Naive thymus-derived CD8-positive, alpha-beta T cell (primary cell): Measurements from ENCODE around the gene KRT28. TPM values are rescaled to one million over a fixed set of nuclear protein-coding genes. Genes with fewer than 3 reads are reported as not detected.
"Not testable (repeated sequence)": the region's sequence is repeated elsewhere in the genome, so short reads cannot be mapped to it uniquely, and the experiment has no call there.

Experiments used
- ATAC-seq, 2 donors: fragments of 150-1000 bp; cut with Tn5 transposase in 1 of 2; sonication (Bioruptor Pico), chemical (Tn5 transposase) in 1 of 2; 1 replicate in 1 of 2; 2 replicates in 1 of 2; pipeline ENCODE4 v1.10.0; 2021; ENCODE audit warnings: mild to moderate bottlenecking in 2 of 2, moderate library complexity in 2 of 2
- POLR2A ChIA-PET: fragments of 350-600 bp; sonication (Branson Sonifier 250); formaldehyde crosslinking; loops from one replicate; lab custom pipeline; 2021; ENCODE audit warnings: antibody characterized with exemption; lab: Charles Lee
- DNase-seq, 10 donors: peaks; one replicate each; pipeline versions ENCODE4 v3.0.0 to v3.0.0-alpha.2; 2020 to 2022
- H3K27ac Mint-ChIP-seq, 10 donors: one replicate each; pipeline ENCODE4 v1.8.0; 2020 to 2022; ENCODE audit warnings: mild to moderate bottlenecking in 10 of 10, mixed read lengths in 10 of 10, moderate library complexity in 4 of 10, inconsistent platforms in 1 of 10
- H3K27me3 Mint-ChIP-seq, 5 donors: one replicate each; pipeline ENCODE4 v1.8.0; 2021 to 2022; ENCODE audit warnings: mixed read lengths in 5 of 5
- H3K36me3 Mint-ChIP-seq, 3 donors: one replicate each; pipeline ENCODE4 v1.8.0; 2020 to 2022; ENCODE audit warnings: mixed read lengths in 3 of 3, mild to moderate bottlenecking in 2 of 3, inconsistent platforms in 1 of 3
- H3K4me1 Mint-ChIP-seq, 4 donors: one replicate each; pipeline ENCODE4 v1.8.0; 2021 to 2022; ENCODE audit warnings: mixed read lengths in 4 of 4
- H3K4me3 Mint-ChIP-seq, 10 donors: one replicate each; pipeline ENCODE4 v1.8.0; 2020 to 2022; ENCODE audit warnings: mild to moderate bottlenecking in 10 of 10, mixed read lengths in 10 of 10, moderate library complexity in 6 of 10, inconsistent platforms in 1 of 10
- H3K9me3 Mint-ChIP-seq, 9 donors: one replicate each; pipeline ENCODE4 v1.8.0; 2020 to 2022; ENCODE audit warnings: mixed read lengths in 9 of 9, mild to moderate bottlenecking in 3 of 9, inconsistent platforms in 1 of 9, moderate library complexity in 1 of 9
- polyA plus RNA-seq, 3 donors: library from polyadenylated mRNA; unstranded; fragments of 300-500 nt; fragmentation: Illumina TruSeq; gene quantifications; one replicate each; pipeline ENCODE4 v1.2.3, GENCODE V29; 2021
- total RNA-seq, 8 experiments: library from RNA in 2 of 8; stranded (reverse) in 2 of 8; gene quantifications; one replicate each; pipeline ENCODE4 v1.2.3 and lab custom pipeline; 2021 to 2026

Gene KRT28
- total and polyA plus RNA-seq, 5 experiments from 2014 or later, result not detected

DNA sequence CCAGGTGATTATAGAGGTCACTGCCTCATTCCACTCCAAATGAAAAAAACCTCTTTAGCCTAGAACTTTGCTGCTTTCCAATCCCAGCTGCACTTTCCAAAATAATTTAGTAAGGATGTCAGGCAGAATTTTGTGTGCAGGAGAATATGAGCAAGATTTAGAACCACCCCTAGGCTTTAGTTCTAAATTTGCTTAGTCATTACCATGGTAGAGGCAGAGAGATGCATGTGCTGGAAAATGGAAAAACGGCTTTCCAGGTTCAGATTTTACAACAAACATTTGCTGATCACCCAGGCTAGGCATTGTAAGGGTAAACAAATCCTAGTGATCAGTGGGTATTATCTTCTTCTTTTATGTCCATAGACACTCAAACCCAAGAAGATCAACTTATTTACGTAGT lies 34.1 kb downstream of the KRT28 start:
- H3K9me3 Mint-ChIP-seq, result peaks cover 8 to 40% (median 27%) of the 10 kb centered on the region in 9 donors
- no peak overlapping the region for H3K27ac Mint-ChIP-seq
- ATAC-seq (no peak), DNase-seq (no peak)
- H3K27me3 Mint-ChIP-seq, result peaks cover 7 to 43% (median 16%) of the 10 kb centered on the region in 5 donors
- no peaks in the 10 kb centered on the region for H3K4me1 Mint-ChIP-seq
- no peak overlapping the region for H3K4me3 Mint-ChIP-seq
- H3K36me3 Mint-ChIP-seq, result peaks cover 0 to 18% (median 12%) of the 10 kb centered on the region in 3 donors
- POLR2A ChIA-PET, result no interaction called here

DNA sequence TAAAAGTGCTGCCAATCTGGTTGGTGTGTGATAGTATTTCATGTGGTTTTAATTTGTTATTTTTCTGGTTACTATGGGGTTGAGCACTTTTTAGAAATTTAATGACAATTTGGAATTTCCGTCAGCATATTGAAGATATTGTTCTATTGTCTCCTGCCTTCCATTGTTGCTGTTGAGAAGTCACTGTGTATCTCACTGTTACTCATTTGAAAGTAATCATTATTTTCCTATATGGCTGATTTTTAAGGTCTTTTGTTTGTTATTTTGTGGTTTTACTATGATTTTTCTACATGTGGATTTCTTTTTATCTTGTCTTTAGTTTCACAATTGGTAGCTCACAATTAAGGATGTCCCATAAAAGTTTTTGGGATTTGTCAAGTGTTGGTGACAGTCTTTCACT lies 36.0 kb downstream of the KRT28 start:
- Mint-ChIP-seq H3K27ac (no peak overlapping the region), H3K4me3 (no peak overlapping the region), H3K9me3 (peaks cover 17 to 59% (median 43%) of the 10 kb centered on the region in 9 donors), H3K27me3 (peaks cover 8 to 46% (median 19%) of the 10 kb centered on the region in 5 donors), H3K36me3 (peaks cover 0 to 36% (median 28%) of the 10 kb centered on the region in 3 donors), H3K4me1 (no peaks in the 10 kb centered on the region)
- no peak for DNase-seq
- POLR2A ChIA-PET, result no interaction called here
- ATAC-seq, result no peak

DNA sequence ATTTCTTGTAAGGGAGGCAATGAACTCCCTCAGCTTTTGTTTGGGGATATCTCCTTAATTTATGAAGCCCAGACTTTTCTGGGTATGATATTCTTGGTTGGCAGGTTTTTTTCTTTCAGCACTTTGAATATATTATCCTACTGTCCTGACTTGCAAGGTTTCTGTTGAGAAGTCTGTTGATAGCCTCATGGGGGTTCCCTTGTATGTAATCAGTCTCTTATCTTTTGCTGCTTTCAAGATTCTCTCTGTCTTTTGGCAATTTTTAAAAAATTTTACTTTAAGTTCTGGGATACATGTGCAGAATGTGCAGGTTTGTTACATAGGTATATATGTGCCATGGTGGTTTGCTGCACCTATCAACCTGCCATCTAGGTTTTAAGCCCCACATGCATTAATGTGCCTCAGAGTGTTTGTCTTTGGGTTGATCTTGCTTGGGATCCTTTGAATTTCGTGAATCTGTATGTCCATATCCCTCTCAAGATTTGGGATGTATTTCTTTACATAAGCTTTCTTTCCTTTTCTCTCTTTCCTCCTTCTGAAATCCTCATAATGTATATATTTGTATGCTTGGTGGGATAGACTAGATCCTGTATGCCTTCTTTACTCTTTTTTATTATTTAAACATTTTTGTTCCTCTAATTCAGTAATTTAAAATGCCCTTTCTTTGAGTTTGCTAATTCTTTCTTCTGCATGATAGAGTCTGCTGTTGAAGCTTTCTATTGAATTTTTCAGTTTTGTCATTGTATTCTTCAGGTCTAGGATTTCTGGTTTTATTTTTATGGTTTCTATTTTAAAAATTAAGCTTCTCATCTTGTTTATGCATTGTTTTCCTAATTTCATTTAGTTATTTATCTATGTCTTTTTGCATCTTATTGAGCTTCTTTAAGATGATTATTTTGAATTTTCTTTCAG lies 39.4 kb downstream of the KRT28 start:
- Mint-ChIP-seq H3K36me3 (peaks cover 0 to 40% (median 33%) of the 10 kb centered on the region in 3 donors), H3K4me3 (no peak overlapping the region), H3K4me1 (no peaks in the 10 kb centered on the region), H3K27ac (no peak overlapping the region), H3K27me3 (peaks cover 19 to 45% (median 20%) of the 10 kb centered on the region in 5 donors), H3K9me3 (peaks cover 25 to 70% (median 52%) of the 10 kb centered on the region in 9 donors)
- ATAC-seq (no peak), DNase-seq (no peak)
- POLR2A ChIA-PET, result interaction anchor here (0.6 kb wide), 1 partner anchor 56 kb away, joined by 5 read pairs; no protein-coding TSS in a partner anchor

DNA sequence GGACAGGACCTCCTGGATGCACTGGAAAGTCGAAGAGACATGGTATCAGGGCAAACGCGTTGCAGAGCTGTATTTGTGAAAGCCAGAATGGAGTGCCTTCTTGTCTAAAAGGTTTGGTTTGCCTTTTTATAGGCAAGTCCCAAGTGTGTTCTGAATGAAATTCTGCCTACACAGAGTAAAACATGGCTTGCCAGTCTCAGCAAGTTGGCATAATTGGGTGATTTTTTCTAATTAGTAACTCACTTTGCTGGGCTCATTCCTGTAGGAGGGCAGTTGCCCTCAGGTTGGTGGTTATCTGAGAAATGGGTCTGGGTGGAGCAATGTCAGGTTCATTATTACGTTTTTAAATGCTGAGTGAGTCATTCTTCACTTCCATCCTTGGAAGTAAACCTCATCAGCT lies 44.5 kb downstream of the KRT28 start, which contains the start of gene KRT25:
Gene KRT25, minus strand, starts transcription at position 101 of the 400 bp plus-strand sequence. Its CDS starts 60 bp downstream, at position 41.
- DNase-seq (no peak), ATAC-seq (no peak)
- POLR2A ChIA-PET, result no interaction called here
- H3K27me3 Mint-ChIP-seq, result peaks cover 12 to 46% (median 25%) of the 10 kb centered on the region in 5 donors
- no peaks in the 10 kb centered on the region for H3K4me1 Mint-ChIP-seq
- H3K27ac Mint-ChIP-seq, result no peak within 1 kb of the TSS
- no peak within 1 kb of the TSS for H3K4me3 Mint-ChIP-seq
- H3K36me3 Mint-ChIP-seq, result peaks cover 0 to 18% (median 17%) of the 10 kb centered on the region in 3 donors
- peaks cover 14 to 27% (median 23%) of the 10 kb centered on the region in 9 donors for H3K9me3 Mint-ChIP-seq

DNA sequence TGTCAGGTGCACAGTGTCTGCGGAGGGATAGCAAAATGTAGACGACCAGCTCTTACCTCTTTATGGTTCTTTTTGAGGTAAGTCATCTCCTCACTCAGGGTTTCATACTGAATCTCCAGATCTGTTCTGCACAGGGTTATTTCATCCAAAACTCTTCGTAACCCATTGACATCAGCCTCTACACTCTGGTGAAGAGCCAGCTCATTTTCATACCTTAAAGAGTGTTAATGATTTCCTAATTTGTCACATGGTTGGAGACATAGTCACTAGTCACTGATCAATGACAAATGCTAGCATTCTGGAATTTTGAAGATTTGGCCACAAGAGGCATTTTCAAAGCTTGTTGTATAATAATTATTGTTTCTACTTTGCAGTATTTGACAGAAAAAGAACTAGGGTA lies 46.0 kb downstream of the KRT28 start:
- no peak for DNase-seq
- Mint-ChIP-seq H3K4me3 (no peak overlapping the region), H3K4me1 (no peaks in the 10 kb centered on the region), H3K27ac (no peak overlapping the region), H3K9me3 (peaks cover 7 to 15% (median 11%) of the 10 kb centered on the region in 9 donors), H3K36me3 (peaks cover 0 to 5% (median 5%) of the 10 kb centered on the region in 3 donors), H3K27me3 (peaks cover 9 to 42% (median 24%) of the 10 kb centered on the region in 5 donors)
- POLR2A ChIA-PET, result no interaction called here
- no peak for ATAC-seq

DNA sequence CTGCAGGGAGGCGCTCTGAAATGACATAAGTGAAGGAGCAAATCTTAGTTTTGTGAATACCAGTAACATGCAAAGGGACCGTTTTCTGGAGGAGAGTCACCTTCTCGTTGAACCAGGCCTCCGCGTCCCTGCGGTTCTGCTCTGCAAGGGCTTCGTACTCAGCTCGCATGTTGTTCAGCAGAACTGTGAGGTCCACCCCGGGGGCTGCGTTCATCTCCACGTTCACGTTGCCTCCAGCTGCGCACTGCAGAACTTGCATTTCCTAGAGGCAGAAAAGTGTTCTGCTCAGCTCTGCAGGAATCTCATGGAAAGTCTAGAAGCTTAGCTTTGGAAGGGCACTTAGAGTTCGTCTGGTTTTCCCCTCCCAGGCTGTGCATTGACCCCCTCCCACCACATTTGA lies 48.7 kb downstream of the KRT28 start:
- ATAC-seq (no peak), DNase-seq (no peak)
- H3K27ac Mint-ChIP-seq, result no peak overlapping the region
- no peaks in the 10 kb centered on the region for H3K4me1 Mint-ChIP-seq
- POLR2A ChIA-PET, result no interaction called here
- no peaks in the 10 kb centered on the region for H3K36me3 Mint-ChIP-seq
- H3K27me3 Mint-ChIP-seq, result peaks cover 9 to 45% (median 26%) of the 10 kb centered on the region in 5 donors
- H3K4me3 Mint-ChIP-seq, result no peak overlapping the region
- peaks cover 0 to 4% (median 2%) of the 10 kb centered on the region in 9 donors for H3K9me3 Mint-ChIP-seq

DNA sequence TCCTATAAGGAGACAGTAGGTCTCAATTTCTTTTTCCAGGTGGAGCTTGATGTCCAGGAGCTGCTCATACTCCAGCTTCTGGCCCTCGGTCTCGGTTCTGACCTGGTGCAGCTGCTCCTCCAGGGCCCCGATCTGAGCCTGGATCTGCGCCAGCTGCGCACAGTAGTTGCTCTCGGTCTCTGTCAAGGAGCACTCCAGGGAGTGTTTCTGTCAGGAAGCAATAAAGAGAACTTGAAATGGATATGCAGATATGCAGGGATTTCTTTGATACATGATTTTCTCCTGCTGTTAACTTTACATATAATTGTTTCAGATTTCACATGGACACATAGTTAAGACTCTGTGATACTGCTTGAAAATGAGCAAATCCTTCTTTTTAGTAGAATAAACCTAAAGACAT lies 49.4 kb downstream of the KRT28 start:
- no peaks in the 10 kb centered on the region for H3K36me3 Mint-ChIP-seq
- no peak for ATAC-seq
- H3K9me3 Mint-ChIP-seq, result peaks cover 0 to 4% (median 2%) of the 10 kb centered on the region in 9 donors
- no peaks in the 10 kb centered on the region for H3K4me1 Mint-ChIP-seq
- POLR2A ChIA-PET, result no interaction called here
- H3K4me3 Mint-ChIP-seq, result no peak overlapping the region
- no peak overlapping the region for H3K27ac Mint-ChIP-seq
- DNase-seq, result no peak
- peaks cover 10 to 46% (median 29%) of the 10 kb centered on the region in 5 donors for H3K27me3 Mint-ChIP-seq

DNA sequence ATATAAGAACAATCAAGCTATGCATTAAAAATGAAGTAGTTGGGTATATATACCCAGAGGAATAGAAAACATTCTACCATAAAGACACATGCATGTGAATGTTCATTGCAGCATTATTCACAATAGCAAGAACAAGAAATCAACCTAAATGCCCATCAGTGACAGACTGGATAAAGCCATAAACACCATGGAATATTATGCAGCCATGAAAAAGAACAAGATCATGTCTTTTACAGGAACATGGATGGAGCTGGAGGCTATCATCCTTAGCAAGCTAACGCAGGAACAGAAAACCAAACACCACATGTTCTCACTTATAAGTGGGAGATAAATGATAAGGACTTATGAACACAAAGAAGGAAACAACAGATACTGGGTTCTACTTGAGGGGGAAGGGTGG lies 51.1 kb downstream of the KRT28 start:
- POLR2A ChIA-PET, H3K36me3 Mint-ChIP-seq, H3K27ac Mint-ChIP-seq, DNase-seq, ATAC-seq, H3K4me3 Mint-ChIP-seq, H3K4me1 Mint-ChIP-seq, H3K9me3 Mint-ChIP-seq: not testable (repeated sequence)
- H3K27me3 Mint-ChIP-seq, result peaks cover 10 to 57% (median 25%) of the 10 kb centered on the region in 5 donors

Other genes starting within 250 kb of the KRT28 start
- gene CCR7, start 234.5 kb downstream of the KRT28 start, total RNA-seq, result 100 to 1,000 TPM; 571 to 574 TPM
- gene CCR7, start 234.5 kb downstream of the KRT28 start, polyA plus RNA-seq, result 1,000 to 10,000 TPM in 2 of 3 donors, 100 to 1,000 TPM in 1; 897 to 2,008 (median 1,531) TPM
- gene SMARCE1, start 152.1 kb downstream of the KRT28 start, total RNA-seq, result 100 to 1,000 TPM in 1 of 2 experiments, 10 to 100 TPM in 1; 97.5 to 108 TPM
- gene SMARCE1, start 152.1 kb downstream of the KRT28 start, polyA plus RNA-seq, result 100 to 1,000 TPM; 195 to 229 (median 220) TPM
- not detected for gene KRT222, start 134.8 kb downstream of the KRT28 start, total RNA-seq
- gene KRT222, start 134.8 kb downstream of the KRT28 start, polyA plus RNA-seq, result under 1 TPM in 1 of 3 donors, not detected in 2; 0.09 TPM
- gene KRT24, start 96.2 kb downstream of the KRT28 start, total RNA-seq, result not detected
- gene KRT24, start 96.2 kb downstream of the KRT28 start, polyA plus RNA-seq, result not detected
- gene KRT25, start 44.6 kb downstream of the KRT28 start, total RNA-seq, result not detected
- gene KRT25, start 44.6 kb downstream of the KRT28 start, polyA plus RNA-seq, result not detected
- not detected for gene KRT26, start 27.8 kb downstream of the KRT28 start, total RNA-seq
- gene KRT26, start 27.8 kb downstream of the KRT28 start, polyA plus RNA-seq, result not detected
- gene KRT27, start 17.4 kb downstream of the KRT28 start, total RNA-seq, result not detected
- gene KRT27, start 17.4 kb downstream of the KRT28 start, polyA plus RNA-seq, result not detected
- gene KRT10, start 22.7 kb upstream of the KRT28 start, total RNA-seq, result 10 to 100 TPM; 47.8 to 53.7 TPM
- gene KRT10, start 22.7 kb upstream of the KRT28 start, polyA plus RNA-seq, result 100 to 1,000 TPM; 185 to 239 (median 204) TPM
- not detected for gene KRT12, start 67.3 kb upstream of the KRT28 start, total RNA-seq
- not detected for gene KRT12, start 67.3 kb upstream of the KRT28 start, polyA plus RNA-seq
- not detected for gene KRT20, start 85.3 kb upstream of the KRT28 start, total RNA-seq
- gene KRT20, start 85.3 kb upstream of the KRT28 start, polyA plus RNA-seq, result not detected
- gene KRT23, start 137.7 kb upstream of the KRT28 start, total RNA-seq, result not detected
- not detected for gene KRT23, start 137.7 kb upstream of the KRT28 start, polyA plus RNA-seq
- gene KRT39, start 167.0 kb upstream of the KRT28 start, total RNA-seq, result not detected
- not detected for gene KRT39, start 167.0 kb upstream of the KRT28 start, polyA plus RNA-seq
- gene KRT40, start 184.4 kb upstream of the KRT28 start, total RNA-seq, result not detected
- not detected for gene KRT40, start 184.4 kb upstream of the KRT28 start, polyA plus RNA-seq
- not detected for gene KRTAP3-3, start 194.2 kb upstream of the KRT28 start, total RNA-seq
- not detected for gene KRTAP3-3, start 194.2 kb upstream of the KRT28 start, polyA plus RNA-seq
- not detected for gene KRTAP3-2, start 199.9 kb upstream of the KRT28 start, total RNA-seq
- not detected for gene KRTAP3-2, start 199.9 kb upstream of the KRT28 start, polyA plus RNA-seq
- not detected for gene KRTAP3-1, start 209.2 kb upstream of the KRT28 start, total RNA-seq
- not detected for gene KRTAP3-1, start 209.2 kb upstream of the KRT28 start, polyA plus RNA-seq
- not detected for gene KRTAP1-5, start 227.2 kb upstream of the KRT28 start, total RNA-seq
- gene KRTAP1-5, start 227.2 kb upstream of the KRT28 start, polyA plus RNA-seq, result not detected
- gene KRTAP1-4, start 230.2 kb upstream of the KRT28 start, total RNA-seq, result not detected
- not detected for gene KRTAP1-4, start 230.2 kb upstream of the KRT28 start, polyA plus RNA-seq
- not detected for gene KRTAP1-3, start 234.9 kb upstream of the KRT28 start, total RNA-seq
- gene KRTAP1-3, start 234.9 kb upstream of the KRT28 start, polyA plus RNA-seq, result not detected
- not detected for gene KRTAP1-1, start 241.5 kb upstream of the KRT28 start, total RNA-seq
- not detected for gene KRTAP1-1, start 241.5 kb upstream of the KRT28 start, polyA plus RNA-seq
- gene KRTAP2-1, start 247.4 kb upstream of the KRT28 start, total RNA-seq, result not detected
- gene KRTAP2-1, start 247.4 kb upstream of the KRT28 start, polyA plus RNA-seq, result not detected